ENCODE results near the gene PPIL3.
"Not testable (repeated sequence)": the region's sequence is repeated elsewhere in the genome, so short reads cannot be mapped to it uniquely, and the experiment has no call there.

The PPIL3 gene

GRCh38 chr2:200888704-200889625 lies at the start of gene PPIL3, which contains the start of gene NIF3L1:
PPIL3 (minus strand) TSS chr2:200889077; CDS start chr2:200887615, 1,462 bp downstream.
NIF3L1 (plus strand) TSS chr2:200889371; CDS start chr2:200891944, 2,573 bp downstream.
- H3K27ac Mint-ChIP-seq = peak within 1 kb of the TSS; percentile 99
- no peaks in the 10 kb centered on the region for H3K9me3 Mint-ChIP-seq
- peaks cover 45% of the 10 kb centered on the region for H3K4me1 Mint-ChIP-seq
- ATAC-seq (peak; percentile 89), DNase-seq (peak; percentile 97)
- H3K27me3 Mint-ChIP-seq = no peaks in the 10 kb centered on the region
- H3K4me3 Mint-ChIP-seq = peak within 1 kb of the TSS; percentile 95
- H3K36me3 Mint-ChIP-seq (ENCODE audit: low read depth) = peaks cover 19% of the 10 kb centered on the region

GRCh38 chr2:200930947-200931626 lies 42.2 kb upstream of the PPIL3 start:
- no peak overlapping the region for H3K4me3 Mint-ChIP-seq
- H3K4me1 Mint-ChIP-seq = peaks cover 18% of the 10 kb centered on the region
- DNase-seq (no peak), ATAC-seq (no peak)
- H3K9me3 Mint-ChIP-seq = no peaks in the 10 kb centered on the region
- peaks cover 35% of the 10 kb centered on the region for H3K36me3 Mint-ChIP-seq (ENCODE audit: low read depth)
- no peaks in the 10 kb centered on the region for H3K27me3 Mint-ChIP-seq
- no peak overlapping the region for H3K27ac Mint-ChIP-seq

GRCh38 chr2:200929334-200930249 lies 40.7 kb upstream of the PPIL3 start:
- H3K4me3 Mint-ChIP-seq = no peak overlapping the region
- H3K27ac Mint-ChIP-seq = peak overlapping the region; percentile 16

GRCh38 chr2:200922439-200922838 lies 33.6 kb upstream of the PPIL3 start:
- Mint-ChIP-seq H3K4me1 (peaks cover 7% of the 10 kb centered on the region), H3K27ac (peak overlapping the region; percentile 70), H3K4me3 (no peak overlapping the region), H3K9me3 (no peaks in the 10 kb centered on the region), H3K36me3 (ENCODE audit: low read depth) (peaks cover 27% of the 10 kb centered on the region), H3K27me3 (no peaks in the 10 kb centered on the region)
- DNase-seq = no peak
- peak; percentile 57 for ATAC-seq

More at GRCh38 chr2:200929334-200930249, 40.7 kb upstream of the PPIL3 start:
- ATAC-seq (peak; percentile 68), DNase-seq (no peak)
- Mint-ChIP-seq H3K36me3 (ENCODE audit: low read depth) (peaks cover 32% of the 10 kb centered on the region), H3K9me3 (no peaks in the 10 kb centered on the region), H3K4me1 (peaks cover 18% of the 10 kb centered on the region), H3K27me3 (no peaks in the 10 kb centered on the region)

- no peaks in the 10 kb centered on the region for H3K9me3 Mint-ChIP-seq
- ATAC-seq = no peak
- no peak for DNase-seq
- no peaks in the 10 kb centered on the region for H3K27me3 Mint-ChIP-seq
- peaks cover 35% of the 10 kb centered on the region for H3K36me3 Mint-ChIP-seq (ENCODE audit: low read depth)
- H3K4me1 Mint-ChIP-seq = no peaks in the 10 kb centered on the region
- no peak overlapping the region for H3K4me3 Mint-ChIP-seq
- H3K27ac Mint-ChIP-seq = no peak overlapping the region
Observed at GRCh38 chr2:200913654-200914053, 24.8 kb upstream of the PPIL3 start.

- peaks cover 35% of the 10 kb centered on the region for H3K36me3 Mint-ChIP-seq (ENCODE audit: low read depth)
- no peaks in the 10 kb centered on the region for H3K4me1 Mint-ChIP-seq
- DNase-seq (no peak), ATAC-seq (no peak)
- no peak overlapping the region for H3K4me3 Mint-ChIP-seq
- no peak overlapping the region for H3K27ac Mint-ChIP-seq
- no peaks in the 10 kb centered on the region for H3K27me3 Mint-ChIP-seq
- no peaks in the 10 kb centered on the region for H3K9me3 Mint-ChIP-seq
Observed at GRCh38 chr2:200909958-200910357, 21.1 kb upstream of the PPIL3 start.

- Mint-ChIP-seq H3K4me3 (no peak overlapping the region), H3K36me3 (ENCODE audit: low read depth) (peaks cover 22% of the 10 kb centered on the region), H3K4me1 (peaks cover 6% of the 10 kb centered on the region), H3K27me3 (no peaks in the 10 kb centered on the region), H3K9me3 (no peaks in the 10 kb centered on the region), H3K27ac (peak overlapping the region; percentile 26)
- ATAC-seq = peak; percentile 57
- DNase-seq = peak; percentile 59
Observed at GRCh38 chr2:200905618-200906296, 16.9 kb upstream of the PPIL3 start.

GRCh38 chr2:200901459-200902072 lies 12.7 kb upstream of the PPIL3 start:
- no peaks in the 10 kb centered on the region for H3K9me3 Mint-ChIP-seq
- peak overlapping the region; percentile 71 for H3K27ac Mint-ChIP-seq
- peak; percentile 98 for ATAC-seq
- H3K4me1 Mint-ChIP-seq = peaks cover 6% of the 10 kb centered on the region
- H3K4me3 Mint-ChIP-seq = no peak overlapping the region
- DNase-seq = peak; percentile 64
- peaks cover 29% of the 10 kb centered on the region for H3K36me3 Mint-ChIP-seq (ENCODE audit: low read depth)
- no peaks in the 10 kb centered on the region for H3K27me3 Mint-ChIP-seq

GRCh38 chr2:200899482-200899881 lies 10.6 kb upstream of the PPIL3 start:
- DNase-seq (no peak), ATAC-seq (no peak)
- Mint-ChIP-seq H3K27me3 (no peaks in the 10 kb centered on the region), H3K4me3 (no peak overlapping the region), H3K9me3 (no peaks in the 10 kb centered on the region), H3K36me3 (ENCODE audit: low read depth) (peaks cover 29% of the 10 kb centered on the region), H3K27ac (no peak overlapping the region), H3K4me1 (peaks cover 6% of the 10 kb centered on the region)

GRCh38 chr2:200881715-200882249 lies 7.1 kb downstream of the PPIL3 start:
- H3K4me1 Mint-ChIP-seq, ATAC-seq, H3K27me3 Mint-ChIP-seq, H3K4me3 Mint-ChIP-seq, H3K27ac Mint-ChIP-seq, DNase-seq, H3K9me3 Mint-ChIP-seq: not testable (repeated sequence)
- peaks cover 55% of the 10 kb centered on the region for H3K36me3 Mint-ChIP-seq (ENCODE audit: low read depth)

- Mint-ChIP-seq H3K4me1 (peaks cover 2% of the 10 kb centered on the region), H3K36me3 (ENCODE audit: low read depth) (peaks cover 57% of the 10 kb centered on the region), H3K27ac (no peak overlapping the region), H3K4me3 (no peak overlapping the region), H3K27me3 (no peaks in the 10 kb centered on the region), H3K9me3 (no peaks in the 10 kb centered on the region)
- DNase-seq (no peak), ATAC-seq (no peak)
Observed at GRCh38 chr2:200878289-200878880, 10.5 kb downstream of the PPIL3 start.

GRCh38 chr2:200877443-200877842 lies 11.4 kb downstream of the PPIL3 start:
- Mint-ChIP-seq H3K36me3 (ENCODE audit: low read depth) (peaks cover 50% of the 10 kb centered on the region), H3K4me1 (peaks cover 2% of the 10 kb centered on the region), H3K4me3 (no peak overlapping the region), H3K9me3 (no peaks in the 10 kb centered on the region), H3K27me3 (no peaks in the 10 kb centered on the region), H3K27ac (no peak overlapping the region)
- ATAC-seq (no peak), DNase-seq (no peak)

GRCh38 chr2:200873560-200873959 lies 15.3 kb downstream of the PPIL3 start:
- Mint-ChIP-seq H3K4me3 (no peak overlapping the region), H3K27ac (no peak overlapping the region), H3K36me3 (ENCODE audit: low read depth) (peaks cover 41% of the 10 kb centered on the region), H3K27me3 (no peaks in the 10 kb centered on the region), H3K4me1 (peaks cover 3% of the 10 kb centered on the region), H3K9me3 (no peaks in the 10 kb centered on the region)
- no peak for ATAC-seq
- no peak for DNase-seq
